K562 (cell line): ENCODE measurements around the gene NDUFAF3. TPM values are rescaled to one million over a fixed set of nuclear protein-coding genes. Genes with fewer than 3 reads are reported as not detected.

Experiments
- ATAC-seq: fragments of 200-7000 bp; cut with Tn5 transposase; 3 replicates; pipeline ENCODE4 v1.9.1; 2020; ENCODE audit warnings: moderate library complexity
- BruUV-seq: library from RNA; stranded (reverse); fragments of 400-500 nt; replicated peaks from 2 replicates; lab custom pipeline; 2021; lab: Mats Ljungman, UMichigan
- CTCF ChIA-PET: fragments of 300-600 bp; formaldehyde crosslinking; extraction: SDS; loops from one replicate; lab custom pipeline; 2021; ENCODE audit warnings: low intra/inter-chr PET ratio; lab: Yijun Ruan, JAX
- POLR2A ChIA-PET: fragments of 300-600, 350-650 bp; sonication (Branson Sonifier 250); formaldehyde crosslinking; extraction: SDS; loops from one replicate; lab custom pipeline; 2021; ENCODE audit warnings: antibody characterized with exemption, inconsistent platforms; lab: Yijun Ruan, JAX
- DNase-seq, 4 experiments: peaks; one replicate each; pipeline versions ENCODE4 v3.0.0 to v3.0.0-alpha.2; 2011 to 2018; ENCODE audit warnings: low spot score in 3 of 4, mixed read lengths in 3 of 4; ENCODE audit errors: extremely low read depth in 1 of 4
- FAIRE-seq: peaks from 2 replicates; lab custom pipeline; 2011; peaks lifted over from hg19 to GRCh38; lab: Jason Lieb, UNC
- H2AFZ ChIP-seq: 2 replicates; pipeline ENCODE4 v1.6.0; 2011; ENCODE audit warnings: low read depth, low read length, control low read depth, inconsistent platforms
- H3K27ac ChIP-seq: fragments of 200-600 bp; 3 replicates; pipeline ENCODE4 v1.8.0; 2011; ENCODE audit warnings: low read depth, mild to moderate bottlenecking, control low read depth, inconsistent platforms, low read length, moderate library complexity, mixed read lengths; ENCODE audit errors: extremely low read depth
- H3K27me3 ChIP-seq, 2 experiments: fragments of 300-600 bp in 1 of 2; 2 replicates in 1 of 2; 3 replicates in 1 of 2; pipeline versions ENCODE4 v1.6.0 to v1.8.0; 2011; ENCODE audit warnings: inconsistent platforms in 2 of 2, low read length in 2 of 2, mild to moderate bottlenecking in 1 of 2, mixed read lengths in 1 of 2, moderate library complexity in 1 of 2; ENCODE audit not compliant: control insufficient read depth in 2 of 2, insufficient read depth in 2 of 2
- H3K36me3 ChIP-seq: fragments of 300-600 bp; 3 replicates; pipeline ENCODE4 v1.8.0; 2011; ENCODE audit warnings: mild to moderate bottlenecking, low read length, inconsistent platforms; ENCODE audit not compliant: control insufficient read depth, insufficient read depth
- H3K4me1 ChIP-seq, 2 experiments: fragments of 200-600 bp in 1 of 2; replicated peaks in 1 of 2; 2 replicates in 1 of 2; 3 replicates in 1 of 2; pipeline versions ENCODE4 v1.5.1 to v1.8.0; 2011; ENCODE audit warnings: inconsistent platforms in 2 of 2, low read length in 2 of 2, mild to moderate bottlenecking in 1 of 2, mixed read lengths in 1 of 2, moderate library complexity in 1 of 2; ENCODE audit not compliant: control insufficient read depth in 2 of 2, insufficient read depth in 2 of 2
- H3K4me2 ChIP-seq: 2 replicates; pipeline ENCODE4 v1.6.1; 2011; ENCODE audit warnings: low read length, control low read depth, inconsistent platforms, mixed read lengths; ENCODE audit not compliant: insufficient read depth
- H3K4me3 ChIP-seq: fragments of 200-600 bp; sonication (generic), shearing (Covaris generic); 2 replicates; pipeline ENCODE4 v1.5.1; 2016; ENCODE audit warnings: control low read depth, inconsistent platforms
- H3K79me2 ChIP-seq: fragments of 200-600 bp; 3 replicates; pipeline ENCODE4 v1.8.0; 2011; ENCODE audit warnings: low read length, inconsistent platforms; ENCODE audit not compliant: control insufficient read depth, insufficient read depth
- H3K9ac ChIP-seq, 2 experiments: 2 replicates each; pipeline versions ENCODE4 v1.6.0 to v1.6.1; 2011; ENCODE audit warnings: low read depth in 2 of 2, low read length in 2 of 2, control low read depth in 1 of 2, inconsistent platforms in 1 of 2, mild to moderate bottlenecking in 1 of 2, mixed read lengths in 1 of 2; ENCODE audit not compliant: insufficient read depth in 1 of 2
- H3K9me1 ChIP-seq: one replicate; pipeline ENCODE4 v1.6.0; 2011; ENCODE audit warnings: inconsistent platforms, mild to moderate bottlenecking, low read length, moderate library complexity; ENCODE audit not compliant: control insufficient read depth, insufficient read depth
- H3K9me3 ChIP-seq: replicated peaks from 2 replicates; pipeline ENCODE4 v1.5.1; 2011; ENCODE audit warnings: low read depth, low read length, inconsistent platforms; ENCODE audit not compliant: control insufficient read depth, insufficient read depth
- H4K20me1 ChIP-seq: replicated peaks from 2 replicates; pipeline ENCODE4 v1.6.1; 2011; ENCODE audit warnings: low read length, inconsistent platforms, mixed read lengths; ENCODE audit not compliant: control insufficient read depth, insufficient read depth
- C11orf30 ChIP-seq: fragments of 450-650 bp; IDR thresholded peaks from 2 replicates; pipeline ENCODE4 v1.6.1; 2016; ENCODE audit warnings: low read depth, mild to moderate bottlenecking
- CAMTA2 ChIP-seq: fragments of 250-450 bp; sonication (Bioruptor Pico); conservative IDR thresholded peaks from 2 replicates; pipeline ENCODE4 v1.5.1; 2022
- FOXP4 ChIP-seq: sonication (generic); formaldehyde crosslinking; IDR thresholded peaks from 2 replicates; pipeline ENCODE4 v1.8.0; 2022; ENCODE audit warnings: mild to moderate bottlenecking, missing genetic modification reagents, borderline replicate concordance
- MAFF ChIP-seq: IDR thresholded peaks from 2 replicates; pipeline ENCODE4 v1.6.1; 2012; ENCODE audit warnings: low read length, improper control_type of control experiment
- MAFG ChIP-seq: fragments of 450-650 bp; conservative IDR thresholded peaks from 2 replicates; pipeline ENCODE4 v1.6.1; 2016; ENCODE audit warnings: missing genetic modification characterization, missing compliant biosample characterization
- MAFK ChIP-seq: IDR thresholded peaks from 2 replicates; pipeline ENCODE4 v1.6.1; 2011; ENCODE audit warnings: low read length, improper control_type of control experiment
- ZKSCAN8 ChIP-seq: fragments of 200-800 bp; sonication (Bioruptor generic); IDR thresholded peaks from 2 replicates; pipeline ENCODE4 v1.6.1; 2016; ENCODE audit warnings: missing genetic modification characterization, missing compliant biosample characterization
- ZNF316 ChIP-seq: fragments of 450-650 bp; IDR thresholded peaks from 2 replicates; pipeline ENCODE4 v1.6.1; 2016
- ZNF444 ChIP-seq: fragments of 250-450 bp; sonication (Bioruptor Pico); IDR thresholded peaks from 2 replicates; pipeline ENCODE4 v1.4.0; 2020; ENCODE audit warnings: mild to moderate bottlenecking, moderate library complexity
- in situ Hi-C: fragments of 300-500 bp; cut with MboI; formaldehyde crosslinking; loops from 4 replicates; pipeline ENCODE4 v1.15.0; 2018; ENCODE audit warnings: inconsistent platforms, mixed read lengths
- intact Hi-C: fragments of 100-400 bp; cut with micrococcal nuclease; formaldehyde crosslinking; loops from 2 replicates; pipeline ENCODE4 v1.14.2; 2022
- polyA plus RNA-seq, 8 experiments: library from polyadenylated mRNA; depleted of rRNA in 4 of 8; stranded (reverse) in 5 of 8; unstranded in 3 of 8; fragments of >200 nt; fragmentation: Nextera tagmentation in 2 of 8; fragmentation: Illumina TruSeq in 1 of 8; extraction: Ambion mirVana in 2 of 8; extraction: Trizol in 1 of 8; gene quantifications; 2 replicates each; pipeline versions ENCODE4 v1.2.1 to v1.2.3, GENCODE V29; 2011 to 2014; ENCODE audit warnings: inconsistent platforms in 1 of 8, missing spikeins in 1 of 8
- total RNA-seq, 7 experiments: library from RNA; depleted of rRNA in 6 of 7; stranded (reverse); fragments of >200 nt in 6 of 7; fragmentation: Illumina TruSeq in 2 of 7; extraction: Trizol in 2 of 7; gene quantifications; 2 replicates each; pipeline versions ENCODE4 v1.2.1 to v1.2.3, GENCODE V29; 2011 to 2021; ENCODE audit warnings: low replicate concordance in 1 of 7
- TF ChIP-seq, protein P1 (sequence below), 3 experiments: fragments of 200-800 bp in 1 of 3; sonication (Bioruptor generic) in 1 of 3; sonication (generic) in 1 of 3; formaldehyde crosslinking in 1 of 3; IDR thresholded peaks; 2 replicates each; pipeline versions ENCODE4 v1.6.1 to v1.8.0; 2016 to 2022; ENCODE audit warnings: mild to moderate bottlenecking in 2 of 3, missing compliant biosample characterization in 2 of 3, missing genetic modification characterization in 2 of 3, missing genetic modification reagents in 1 of 3

Gene NDUFAF3
- total and polyA plus RNA-seq, 9 of the 15 experiments (the other 6 are each of a cell fraction or from before 2014, with no cell fraction given) = 17.0 to 127 (median 36.3) TPM

DNA sequence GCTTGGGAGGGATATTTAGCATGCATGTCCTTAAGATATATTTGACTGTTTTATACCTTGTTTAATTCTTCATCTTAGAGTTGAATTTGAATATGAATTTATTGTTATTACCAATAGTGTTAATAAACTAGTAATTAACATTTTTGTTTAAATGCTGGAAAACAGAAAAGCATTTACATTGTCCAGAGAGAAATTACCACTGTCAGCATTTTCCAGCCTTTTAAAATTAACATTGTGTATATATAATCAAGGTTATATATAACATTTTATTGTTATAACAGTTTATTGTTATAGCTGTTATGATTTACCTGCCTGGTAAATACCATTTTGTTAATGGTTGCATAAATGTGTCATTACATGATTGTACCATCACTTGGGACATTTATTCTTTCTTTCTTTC lies 39.9 kb upstream of the NDUFAF3 start:
- DNase-seq = no peak
- CTCF ChIA-PET = no interaction called here
- Histone ChIP-seq H2AFZ (no peak overlapping the region), H4K20me1 (no peaks in the 10 kb centered on the region), H3K27me3 (no peaks in the 10 kb centered on the region), H3K4me3 (no peak overlapping the region), H3K4me2 (no peak overlapping the region), H3K27ac (no peak overlapping the region), H3K4me1 (no peaks in the 10 kb centered on the region), H3K9me1 (no peaks in the 10 kb centered on the region), H3K9me3 (no peaks in the 10 kb centered on the region), H3K9ac (no peak overlapping the region), H3K79me2 (no peaks in the 10 kb centered on the region), H3K36me3 (peaks cover 71% of the 10 kb centered on the region; the same call in 2 of the 3 replicates)
- ATAC-seq = no peak
- intact Hi-C loops = no loop called here
- in situ Hi-C loops = no loop called here
- FAIRE-seq = no peak
- POLR2A ChIA-PET = interaction anchor here (0.7 kb wide), 1 partner anchor 10 kb away, joined by 3 read pairs; no protein-coding TSS in a partner anchor
- TF ChIP-seq CAMTA2 (CRISPR knock-in tag) (no peak), ZNF444 (no peak), ZKSCAN8 (CRISPR knock-in tag) (no peak), MAFG (0 out of 2 replicates have a peak, but pooled peaks have one; percentile 17), ZNF316 (peak; percentile 78), MAFK (peak; percentile 72), C11orf30 (peak; percentile 70), FOXP4 (CRISPR knock-in tag) (no peak), MAFF (peak; percentile 69)
- TF ChIP-seq, protein P1, sequence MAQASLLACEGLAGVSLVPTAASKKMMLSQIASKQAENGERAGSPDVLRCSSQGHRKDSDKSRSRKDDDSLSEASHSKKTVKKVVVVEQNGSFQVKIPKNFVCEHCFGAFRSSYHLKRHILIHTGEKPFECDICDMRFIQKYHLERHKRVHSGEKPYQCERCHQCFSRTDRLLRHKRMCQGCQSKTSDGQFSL (CRISPR knock-in tag; IDR thresholded peaks at IDR 0.05) = no peak
- TF ChIP-seq, protein P1 (tag; IDR thresholded peaks at IDR 0.05) = no peak
- BruUV-seq = no TSS peak
